Lung (tissue), 12 donors: ENCODE data around the gene KRTAP5-6. TPM values are rescaled to one million over a fixed set of nuclear protein-coding genes. Genes with fewer than 3 reads are reported as not detected.
"Not testable (repeated sequence)": the region's sequence is repeated elsewhere in the genome, so short reads cannot be mapped to it uniquely, and the experiment has no call there.

Experiments
- ATAC-seq: fragments of 200-7000 bp; cut with Tn5 transposase; one replicate; pipeline ENCODE4 v1.9.1; 2020; ENCODE audit warnings: moderate number of reproducible peaks; ENCODE audit not compliant: insufficient read depth, low FRiP score
- DNase-seq, 3 donors: peaks; one replicate each; pipeline ENCODE4 v3.0.0-alpha.2; 2013 to 2017
- H3K27ac ChIP-seq, 2 donors: one replicate each; pipeline ENCODE4 v1.5.1; 2013; ENCODE audit warnings: mild to moderate bottlenecking in 2 of 2, moderate library complexity in 2 of 2, control low read depth in 1 of 2, inconsistent platforms in 1 of 2, low read depth in 1 of 2, low read length in 1 of 2
- H3K27me3 ChIP-seq, 3 donors: one replicate each; pipeline ENCODE4 v1.5.1; 2013; ENCODE audit warnings: low read length in 2 of 3; ENCODE audit not compliant: control insufficient read depth in 3 of 3, insufficient read depth in 3 of 3
- H3K36me3 ChIP-seq, 4 donors: one replicate each; pipeline ENCODE4 v1.5.1; 2013; ENCODE audit warnings: low read length in 4 of 4, mild to moderate bottlenecking in 1 of 4, moderate library complexity in 1 of 4; ENCODE audit not compliant: control insufficient read depth in 4 of 4, insufficient read depth in 4 of 4
- H3K4me1 ChIP-seq, 5 donors: one replicate each; pipeline ENCODE4 v1.5.1; 2013; ENCODE audit warnings: low read length in 5 of 5, mild to moderate bottlenecking in 2 of 5, moderate library complexity in 1 of 5; ENCODE audit not compliant: control insufficient read depth in 5 of 5, insufficient read depth in 5 of 5
- H3K4me3 ChIP-seq: one replicate; pipeline ENCODE4 v1.5.1; 2013; ENCODE audit warnings: mild to moderate bottlenecking, control low read depth, moderate library complexity
- H3K9ac ChIP-seq, 2 donors: one replicate each; pipeline ENCODE4 v1.5.1; 2013; ENCODE audit warnings: low read length in 2 of 2, control low read depth in 1 of 2; ENCODE audit not compliant: insufficient read depth in 1 of 2
- H3K9me3 ChIP-seq, 4 donors: one replicate each; pipeline ENCODE4 v1.5.1; 2013; ENCODE audit warnings: low read length in 3 of 4, mild to moderate bottlenecking in 1 of 4, moderate library complexity in 1 of 4; ENCODE audit not compliant: control insufficient read depth in 4 of 4, insufficient read depth in 3 of 4
- WGBS, 2 donors: extraction: QIAGEN DNeasy Blood & Tissue Kit; methylation state at CpG; one replicate each; pipeline ENCODE4 v1.1.7; 2013; 5-methylcytosine and 5-hydroxymethylcytosine counted together
- polyA plus RNA-seq, 2 donors: library from polyadenylated mRNA; stranded (reverse); fragments of 200-250 nt; gene quantifications; one replicate each; pipeline ENCODE4 v1.2.1, GENCODE V29; 2013
- total RNA-seq, 2 donors: library from RNA; depleted of rRNA in 1 of 2; stranded (reverse); fragments of >200 nt in 1 of 2; gene quantifications; one replicate each; pipeline ENCODE4 v1.2.1, GENCODE V29; 2014 to 2021
- TF ChIP-seq, protein P1 (sequence below): IDR thresholded peaks from 2 replicates; pipeline ENCODE4 v1.5.1; 2012; ENCODE audit warnings: mild to moderate bottlenecking; ENCODE audit errors: control extremely low read depth, extremely low read depth
- donor health status: control.
- donor health status: control.
- donor health status: Bipolar disorder and iron deficiency.
- donor health status: healthy.
- donor health status: DM: yes; HTN: yes; CAD: no.

The KRTAP5-6 gene
- total and polyA plus RNA-seq, 4 donors, result not detected

DNA sequence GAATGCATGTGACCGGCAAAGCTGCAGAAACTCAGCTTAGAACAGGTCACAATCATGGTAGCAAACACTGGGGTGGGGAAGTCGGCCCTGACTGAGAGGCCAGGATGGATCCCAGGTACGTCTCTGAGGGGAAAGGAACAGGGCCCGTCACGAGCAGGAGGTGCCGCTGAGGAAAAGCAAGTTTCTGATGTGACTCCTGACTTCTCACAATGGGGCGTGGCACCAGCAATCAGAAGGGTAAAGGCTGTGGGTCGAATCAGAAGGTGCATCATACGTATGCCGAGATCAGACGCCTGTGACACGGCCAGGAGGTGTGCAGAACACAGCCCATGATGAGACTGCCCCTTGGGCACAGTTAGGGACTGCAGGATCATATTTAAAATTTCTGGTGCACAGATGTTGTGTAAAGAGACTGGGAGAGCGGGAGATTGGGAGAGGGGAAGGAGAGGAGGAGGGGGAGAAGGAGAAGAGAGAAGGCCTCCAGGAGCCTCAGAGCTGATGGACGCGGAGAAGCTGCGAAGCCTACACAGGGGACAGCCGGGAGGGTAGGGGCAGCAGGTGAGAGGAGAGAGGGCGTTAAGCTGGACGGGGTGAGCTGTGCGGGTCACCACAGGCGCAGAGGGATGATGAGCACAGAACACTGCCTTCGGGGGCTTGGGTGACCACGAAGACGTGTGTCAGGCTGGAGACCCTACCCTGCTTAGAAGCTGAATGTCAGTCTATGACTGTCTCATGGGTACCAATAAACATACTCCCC is 36.7 kb upstream of the KRTAP5-6 start:
- H3K9ac ChIP-seq, result no peak overlapping the region
- H3K27me3 ChIP-seq, result no peaks in the 10 kb centered on the region
- H3K36me3 ChIP-seq, result no peaks in the 10 kb centered on the region
- peaks cover 0 to 9% (median 2%) of the 10 kb centered on the region in 5 donors for H3K4me1 ChIP-seq
- H3K4me3 ChIP-seq, result no peak overlapping the region
- TF ChIP-seq, protein P1, sequence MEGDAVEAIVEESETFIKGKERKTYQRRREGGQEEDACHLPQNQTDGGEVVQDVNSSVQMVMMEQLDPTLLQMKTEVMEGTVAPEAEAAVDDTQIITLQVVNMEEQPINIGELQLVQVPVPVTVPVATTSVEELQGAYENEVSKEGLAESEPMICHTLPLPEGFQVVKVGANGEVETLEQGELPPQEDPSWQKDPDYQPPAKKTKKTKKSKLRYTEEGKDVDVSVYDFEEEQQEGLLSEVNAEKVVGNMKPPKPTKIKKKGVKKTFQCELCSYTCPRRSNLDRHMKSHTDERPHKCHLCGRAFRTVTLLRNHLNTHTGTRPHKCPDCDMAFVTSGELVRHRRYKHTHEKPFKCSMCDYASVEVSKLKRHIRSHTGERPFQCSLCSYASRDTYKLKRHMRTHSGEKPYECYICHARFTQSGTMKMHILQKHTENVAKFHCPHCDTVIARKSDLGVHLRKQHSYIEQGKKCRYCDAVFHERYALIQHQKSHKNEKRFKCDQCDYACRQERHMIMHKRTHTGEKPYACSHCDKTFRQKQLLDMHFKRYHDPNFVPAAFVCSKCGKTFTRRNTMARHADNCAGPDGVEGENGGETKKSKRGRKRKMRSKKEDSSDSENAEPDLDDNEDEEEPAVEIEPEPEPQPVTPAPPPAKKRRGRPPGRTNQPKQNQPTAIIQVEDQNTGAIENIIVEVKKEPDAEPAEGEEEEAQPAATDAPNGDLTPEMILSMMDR, result no peak
- 87 to 88% methylated on average over 24 of the region's 24 CpGs for WGBS, 2 donors
- H3K27ac ChIP-seq, result no peak overlapping the region
- ATAC-seq (no peak), DNase-seq (no peak)
- no peaks in the 10 kb centered on the region for H3K9me3 ChIP-seq

DNA sequence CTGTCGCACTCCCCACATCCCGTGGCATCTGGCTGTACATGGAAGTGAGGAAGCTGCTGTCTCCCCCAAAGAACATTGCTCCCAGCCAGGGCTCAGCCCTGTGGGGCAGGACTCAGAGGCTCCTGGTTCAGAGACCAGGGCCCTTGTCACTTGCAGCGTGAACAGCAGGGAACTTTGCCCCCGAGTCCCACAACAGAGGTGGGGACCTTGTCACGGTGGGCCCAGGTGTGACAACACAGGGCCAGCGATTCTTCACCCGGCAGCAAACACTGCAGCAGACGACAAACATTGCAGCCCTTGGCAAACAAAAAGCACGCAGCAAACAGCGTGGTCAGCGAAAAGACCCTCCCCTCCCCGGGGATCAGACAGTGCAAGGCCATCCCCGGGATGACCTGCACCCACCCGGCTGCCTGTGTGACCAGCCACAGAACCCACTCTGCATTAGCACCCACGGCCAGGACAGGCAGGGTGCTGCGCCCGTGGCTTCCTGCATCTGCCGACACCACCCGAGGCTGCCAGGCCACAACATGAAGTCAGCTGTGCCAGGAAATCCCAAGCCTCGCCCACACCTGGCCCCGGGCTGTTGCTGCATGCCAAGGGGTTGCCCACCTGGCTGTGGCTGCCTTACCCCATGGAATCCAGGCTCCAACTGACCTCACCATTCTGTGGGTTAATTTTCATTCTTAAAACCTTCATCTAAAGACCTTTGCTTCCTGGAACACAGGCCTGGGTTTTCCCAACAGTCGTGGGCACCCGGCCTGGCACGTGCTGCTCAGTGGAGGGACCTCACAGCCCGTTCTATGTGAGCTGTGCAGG is 35.3 kb upstream of the KRTAP5-6 start:
- not testable (repeated sequence) for DNase-seq, ATAC-seq, H3K36me3 ChIP-seq, H3K9me3 ChIP-seq, H3K27ac ChIP-seq, H3K4me3 ChIP-seq, H3K4me1 ChIP-seq, H3K9ac ChIP-seq, H3K27me3 ChIP-seq
- 65% methylated on average over 19 to 21 of the region's 25 CpGs for WGBS, 2 donors

DNA sequence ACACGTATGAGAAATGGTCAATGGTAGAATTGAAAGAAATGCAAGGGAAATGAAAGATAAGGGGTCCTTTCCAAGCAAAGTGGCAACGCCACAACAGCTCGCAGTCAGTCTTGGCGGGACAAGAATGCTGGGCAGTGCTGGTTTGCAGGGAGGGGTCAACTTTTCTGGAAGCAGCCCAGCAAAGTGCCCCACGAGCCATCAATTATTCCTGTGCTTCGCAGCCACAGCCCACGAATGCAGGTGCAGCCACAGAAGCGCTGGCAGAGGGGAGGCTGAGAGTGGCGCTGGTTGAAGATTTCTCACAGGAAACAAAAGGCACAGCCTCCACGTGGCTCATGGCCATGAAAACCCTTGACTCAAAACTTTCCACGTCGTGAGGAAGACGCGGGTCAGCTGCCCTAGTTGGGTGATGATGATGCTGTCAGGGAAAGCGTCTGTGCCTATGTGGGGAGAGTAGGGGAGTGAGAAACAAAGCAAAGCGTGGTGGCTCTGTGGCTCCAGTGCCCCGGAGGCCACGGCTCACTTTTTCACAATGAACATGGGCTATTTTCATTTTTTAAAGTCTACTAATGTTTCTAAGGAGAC is 34.2 kb upstream of the KRTAP5-6 start:
- not testable (repeated sequence) for H3K27me3 ChIP-seq, H3K9ac ChIP-seq, H3K9me3 ChIP-seq, DNase-seq, H3K27ac ChIP-seq, H3K4me3 ChIP-seq, H3K4me1 ChIP-seq, ATAC-seq, H3K36me3 ChIP-seq
- 55 to 66% methylated on average over 17 to 18 of the region's 18 CpGs for WGBS, 2 donors

- Histone ChIP-seq H3K27me3 (no peaks in the 10 kb centered on the region), H3K9ac (no peak overlapping the region), H3K27ac (no peak overlapping the region), H3K4me3 (no peak overlapping the region), H3K9me3 (no peaks in the 10 kb centered on the region), H3K4me1 (peaks cover 0 to 14% (median 3%) of the 10 kb centered on the region in 5 donors), H3K36me3 (no peaks in the 10 kb centered on the region)
- TF ChIP-seq, protein P1, result no peak
- WGBS, 2 donors, result 76 to 90% methylated on average over 4 to 6 of the region's 8 CpGs
- ATAC-seq (no peak), DNase-seq (no peak)
Measured at GRCh38 chr11:1665313-1665712, 31.7 kb upstream of the KRTAP5-6 start.
